HFFc6 (cell line): ENCODE measurements around the gene SHISAL2A. TPM values are rescaled to one million over a fixed set of nuclear protein-coding genes. Genes with fewer than 3 reads are reported as not detected.

Experiments
- DNase-seq: peaks from one replicate; pipeline ENCODE4 v3.0.0-alpha.2; 2018
- H3K27ac Mint-ChIP-seq: 2 replicates; pipeline ENCODE4 v1.8.0; 2020; ENCODE audit warnings: mild to moderate bottlenecking, mixed read lengths
- H3K27me3 Mint-ChIP-seq: 2 replicates; pipeline ENCODE4 v1.8.0; 2021; ENCODE audit warnings: mild to moderate bottlenecking, moderate library complexity, mixed read lengths; ENCODE audit not compliant: insufficient read depth
- H3K36me3 Mint-ChIP-seq: 2 replicates; pipeline ENCODE4 v1.8.0; 2021; ENCODE audit warnings: low read depth, mixed read lengths
- H3K4me1 Mint-ChIP-seq: 2 replicates; pipeline ENCODE4 v1.8.0; 2020; ENCODE audit warnings: low read depth, mixed read lengths
- H3K4me3 Mint-ChIP-seq: 2 replicates; pipeline ENCODE4 v1.8.0; 2020; ENCODE audit warnings: mild to moderate bottlenecking, moderate library complexity, mixed read lengths
- H3K9me3 Mint-ChIP-seq: 2 replicates; pipeline ENCODE4 v1.8.0; 2020; ENCODE audit warnings: mild to moderate bottlenecking, mixed read lengths
- CTCF ChIP-seq: fragments of 200-600 bp; sonication (generic); IDR thresholded peaks from 2 replicates; pipeline ENCODE4 v1.5.0; 2021; ENCODE audit warnings: antibody characterized with exemption, mild to moderate bottlenecking
- total RNA-seq, 6 experiments: library from RNA; stranded (reverse); fragmentation: NEBNext Ultra II Directional; extraction: Animal tissue kit (Norgen Biotek cat#: 25700); gene quantifications; 2 replicates in 1 of 6; 3 replicates in 5 of 6; pipeline ENCODE4 v1.2.3, GENCODE V29; 2021

SHISAL2A gene
- total RNA-seq, 6 experiments from 2014 or later, result not detected

GRCh38 chr1:52629667-52630066 lies 3.3 kb upstream of the SHISAL2A start:
- peaks cover 37% of the 10 kb centered on the region for H3K27me3 Mint-ChIP-seq
- no peak for TF ChIP-seq CTCF

GRCh38 chr1:52631759-52632331 lies 1.1 kb upstream of the SHISAL2A start:
- Mint-ChIP-seq H3K27ac (no peak overlapping the region), H3K27me3 (peaks cover 37% of the 10 kb centered on the region), H3K36me3 (no peaks in the 10 kb centered on the region), H3K4me1 (peaks cover 10% of the 10 kb centered on the region), H3K9me3 (no peaks in the 10 kb centered on the region), H3K4me3 (no peak overlapping the region)
- TF ChIP-seq CTCF, result no peak
- DNase-seq, result no peak

More at GRCh38 chr1:52629667-52630066, 3.3 kb upstream of the SHISAL2A start:
- no peak overlapping the region; the same call in 1 of the 2 replicates for H3K4me3 Mint-ChIP-seq
- DNase-seq, result no peak
- no peak overlapping the region for H3K27ac Mint-ChIP-seq
- no peaks in the 10 kb centered on the region for H3K9me3 Mint-ChIP-seq
- H3K4me1 Mint-ChIP-seq, result peaks cover 6% of the 10 kb centered on the region; the same call in 1 of the 2 replicates
- H3K36me3 Mint-ChIP-seq, result no peaks in the 10 kb centered on the region

GRCh38 chr1:52633291-52633754 lies 355 bp downstream of the SHISAL2A start:
- H3K27ac Mint-ChIP-seq, result no peak overlapping the region

GRCh38 chr1:52634111-52634510 lies 1.1 kb downstream of the SHISAL2A start:
- peaks cover 43% of the 10 kb centered on the region for H3K27me3 Mint-ChIP-seq
- no peak overlapping the region for H3K4me3 Mint-ChIP-seq
- peaks cover 16% of the 10 kb centered on the region for H3K4me1 Mint-ChIP-seq
- no peaks in the 10 kb centered on the region for H3K9me3 Mint-ChIP-seq
- TF ChIP-seq CTCF, result no peak
- no peaks in the 10 kb centered on the region for H3K36me3 Mint-ChIP-seq
- H3K27ac Mint-ChIP-seq, result no peak overlapping the region
- DNase-seq, result no peak

More at GRCh38 chr1:52633291-52633754, 355 bp downstream of the SHISAL2A start:
- TF ChIP-seq CTCF, result no peak
- H3K27me3 Mint-ChIP-seq, result peaks cover 43% of the 10 kb centered on the region
- H3K4me1 Mint-ChIP-seq, result peaks cover 19% of the 10 kb centered on the region
- no peak for DNase-seq
- H3K4me3 Mint-ChIP-seq, result peak overlapping the region; percentile 22; the same call in 1 of the 2 replicates
- no peaks in the 10 kb centered on the region for H3K9me3 Mint-ChIP-seq
- H3K36me3 Mint-ChIP-seq, result no peaks in the 10 kb centered on the region

- Mint-ChIP-seq H3K27me3 (peaks cover 35% of the 10 kb centered on the region), H3K4me1 (peaks cover 13% of the 10 kb centered on the region), H3K9me3 (no peaks in the 10 kb centered on the region), H3K4me3 (no peak overlapping the region), H3K36me3 (no peaks in the 10 kb centered on the region), H3K27ac (no peak overlapping the region)
- no peak for DNase-seq
- no peak for TF ChIP-seq CTCF
These were observed 2.5 kb downstream of the SHISAL2A start for GRCh38 chr1:52635321-52636089.
